HCT116 (cell line): Measurements from ENCODE around the gene RPS15A. TPM values are rescaled to one million over a fixed set of nuclear protein-coding genes. Genes with fewer than 3 reads are reported as not detected.

Experiments used
- ATAC-seq: fragments of 200-7000 bp; cut with Tn5 transposase; 2 replicates; pipeline ENCODE4 v1.9.1; 2020; ENCODE audit warnings: mild to moderate bottlenecking, moderate library complexity
- BruUV-seq: library from RNA; stranded (reverse); fragments of 400-500 nt; replicated peaks from 2 replicates; lab custom pipeline; 2021; lab: Mats Ljungman, UMichigan
- CTCF ChIA-PET: fragments of 300-600 bp; sonication (Branson Sonifier 250); formaldehyde crosslinking; loops from one replicate; lab custom pipeline; 2021; ENCODE audit warnings: antibody characterized with exemption; lab: Charles Lee
- POLR2A ChIA-PET: fragments of 300-600, 350-600 bp; sonication (Branson Sonifier 250); formaldehyde crosslinking; loops from one replicate; lab custom pipeline; 2021; ENCODE audit warnings: antibody characterized with exemption; lab: Charles Lee
- RAD21 ChIA-PET, 2 experiments: fragments of 300-600 bp; sonication (Branson Sonifier 250); formaldehyde crosslinking; loops; one replicate each; lab custom pipeline; 2023; ENCODE audit warnings: low total read pairs in 2 of 2; ENCODE audit not compliant: uncharacterized antibody in 2 of 2, unreplicated experiment in 2 of 2, low non-redundant PET in 1 of 2; lab: Charles Lee
- DNase-seq: peaks from one replicate; pipeline ENCODE4 v3.0.0-alpha.2; 2010; ENCODE audit warnings: low read depth, low spot score
- H2AFZ ChIP-seq: fragments of 200-600 bp; shearing (Covaris generic), sonication (generic); 2 replicates; pipeline ENCODE4 v1.6.1; 2017; ENCODE audit warnings: low read depth, mixed run types, mixed read lengths, antibody characterized with exemption, low read length; ENCODE audit not compliant: poor library complexity, severe bottlenecking
- H3K27ac ChIP-seq: 2 replicates; pipeline ENCODE4 v1.5.1; 2012; ENCODE audit warnings: low read depth, low read length
- H3K27me3 ChIP-seq: fragments of 200-600 bp; sonication (generic); 2 replicates; pipeline ENCODE4 v1.6.1; 2016; ENCODE audit warnings: mixed run types, low read length, mixed read lengths; ENCODE audit not compliant: insufficient read depth
- H3K36me3 ChIP-seq, 2 experiments: fragments of 200-500 bp in 1 of 2; fragments of 200-600 bp in 1 of 2; sonication (Bioruptor generic) in 1 of 2; sonication (generic) in 1 of 2; 2 replicates each; pipeline versions ENCODE4 v1.5.1 to v1.6.1; 2014 to 2016; ENCODE audit warnings: low read length in 2 of 2, inconsistent platforms in 1 of 2, mixed read lengths in 1 of 2, mixed run types in 1 of 2; ENCODE audit not compliant: insufficient read depth in 2 of 2, control insufficient read depth in 1 of 2
- H3K4me1 ChIP-seq, 2 experiments: fragments of 200-600 bp in 1 of 2; sonication (generic) in 1 of 2; 2 replicates each; pipeline versions ENCODE4 v1.5.1 to v1.6.1; 2012 to 2017; ENCODE audit warnings: low read length in 2 of 2, inconsistent platforms in 1 of 2, mild to moderate bottlenecking in 1 of 2, mixed read lengths in 1 of 2, mixed run types in 1 of 2, moderate library complexity in 1 of 2; ENCODE audit not compliant: insufficient read depth in 2 of 2, control insufficient read depth in 1 of 2
- H3K4me2 ChIP-seq: fragments of 200-600 bp; sonication (generic); 2 replicates; pipeline ENCODE4 v1.6.1; 2017; ENCODE audit warnings: mixed run types, low read length, mixed read lengths
- H3K4me3 ChIP-seq, 2 experiments: fragments of 200-600 bp in 1 of 2; sonication (generic) in 1 of 2; replicated peaks in 1 of 2; 2 replicates each; pipeline ENCODE4 v1.5.1; 2011 to 2016; ENCODE audit warnings: low read length in 2 of 2, control low read depth in 1 of 2, low read depth in 1 of 2, mild to moderate bottlenecking in 1 of 2, mixed read lengths in 1 of 2, mixed run types in 1 of 2
- H3K79me2 ChIP-seq: fragments of 200-600 bp; sonication (generic); 2 replicates; pipeline ENCODE4 v1.6.1; 2017; ENCODE audit warnings: mild to moderate bottlenecking, mixed run types, low read length, moderate library complexity, mixed read lengths; ENCODE audit not compliant: insufficient read depth
- H3K9ac ChIP-seq: fragments of 200-600 bp; sonication (generic); 2 replicates; pipeline ENCODE4 v1.6.1; 2016; ENCODE audit warnings: low read length, mixed read lengths
- H3K9me2 ChIP-seq: fragments of 200-600 bp; sonication (generic), shearing (Covaris generic); 2 replicates; pipeline ENCODE4 v1.6.1; 2017; ENCODE audit warnings: mixed run types, mild to moderate bottlenecking, moderate library complexity; ENCODE audit not compliant: insufficient read depth
- H3K9me3 ChIP-seq, 2 experiments: fragments of 200-500 bp in 1 of 2; fragments of 200-600 bp in 1 of 2; sonication (Bioruptor generic) in 1 of 2; sonication (generic) in 1 of 2; 2 replicates each; pipeline ENCODE4 v1.6.1; 2014 to 2017; ENCODE audit warnings: low read length in 2 of 2, mixed read lengths in 2 of 2, inconsistent platforms in 1 of 2, low read depth in 1 of 2, mild to moderate bottlenecking in 1 of 2, mixed run types in 1 of 2, moderate library complexity in 1 of 2; ENCODE audit not compliant: control insufficient read depth in 1 of 2, insufficient read depth in 1 of 2
- H4K20me1 ChIP-seq: fragments of 200-600 bp; sonication (generic), shearing (Covaris generic); 2 replicates; pipeline ENCODE4 v1.6.1; 2017; ENCODE audit warnings: mixed run types, mild to moderate bottlenecking, moderate library complexity; ENCODE audit not compliant: insufficient read depth
- ATF3 ChIP-seq: IDR thresholded peaks from 2 replicates; pipeline ENCODE4 v1.6.1; 2012
- CBX3 ChIP-seq: IDR thresholded peaks from 2 replicates; pipeline ENCODE4 v1.6.1; 2012; ENCODE audit warnings: low read depth
- CTCF ChIP-seq, 3 experiments: fragments of 200-600 bp in 1 of 3; sonication (generic) in 1 of 3; IDR thresholded peaks in 2 of 3; conservative IDR thresholded peaks in 1 of 3; 2 replicates each; pipeline ENCODE4 v1.5.1; 2012 to 2017; ENCODE audit warnings: low read depth in 2 of 3, low read length in 2 of 3, antibody characterized with exemption in 1 of 3, borderline replicate concordance in 1 of 3, control low read depth in 1 of 3, mild to moderate bottlenecking in 1 of 3, mixed read lengths in 1 of 3, mixed run types in 1 of 3, moderate library complexity in 1 of 3; ENCODE audit not compliant: insufficient read depth in 1 of 3
- EGR1 ChIP-seq: IDR thresholded peaks from 2 replicates; pipeline ENCODE4 v1.6.1; 2012; ENCODE audit warnings: low read depth
- EZH2 ChIP-seq: fragments of 200-600 bp; sonication (generic); IDR thresholded peaks from 2 replicates; pipeline ENCODE4 v1.6.1; 2017; ENCODE audit warnings: antibody characterized with exemption, mixed run types
- FOSL1 ChIP-seq: IDR thresholded peaks from 2 replicates; pipeline ENCODE4 v1.6.1; 2012; ENCODE audit warnings: low read depth
- JUND ChIP-seq: IDR thresholded peaks from 2 replicates; pipeline ENCODE4 v1.6.1; 2012
- POLR2AphosphoS5 ChIP-seq: IDR thresholded peaks from 2 replicates; pipeline ENCODE4 v1.6.1; 2011; ENCODE audit warnings: mild to moderate bottlenecking, low read depth, low read length, moderate library complexity
- RAD21 ChIP-seq: IDR thresholded peaks from 2 replicates; pipeline ENCODE4 v1.6.1; 2012; ENCODE audit warnings: low read depth, mild to moderate bottlenecking
- REST ChIP-seq: IDR thresholded peaks from 2 replicates; pipeline ENCODE4 v1.6.1; 2012; ENCODE audit warnings: low read depth
- SIN3A ChIP-seq: IDR thresholded peaks from 2 replicates; pipeline ENCODE4 v1.6.1; 2012; ENCODE audit warnings: low read depth
- SRF ChIP-seq: IDR thresholded peaks from 2 replicates; pipeline ENCODE4 v1.6.1; 2012; ENCODE audit warnings: low read depth
- YY1 ChIP-seq: IDR thresholded peaks from 2 replicates; pipeline ENCODE4 v1.6.1; 2011; ENCODE audit warnings: low read length, low read depth, moderate library complexity, mild to moderate bottlenecking; ENCODE audit not compliant: insufficient replicate concordance; ENCODE audit errors: extremely low read depth
- ZBTB33 ChIP-seq: IDR thresholded peaks from 2 replicates; pipeline ENCODE4 v1.6.1; 2011; ENCODE audit warnings: mild to moderate bottlenecking, low read length, moderate library complexity; ENCODE audit not compliant: insufficient replicate concordance; ENCODE audit errors: extremely low read depth
- ZFX ChIP-seq: fragments of 450-650 bp; IDR thresholded peaks from 2 replicates; pipeline ENCODE4 v1.6.1; 2017
- intact Hi-C: fragments of 100-400 bp; cut with micrococcal nuclease; formaldehyde crosslinking; loops from 2 replicates; pipeline ENCODE4 v1.10.0; 2022
- total RNA-seq: library from RNA; stranded (reverse); gene quantifications from one replicate; pipeline ENCODE4 v1.2.1, GENCODE V29; 2021; ENCODE audit not compliant: unreplicated experiment

Gene RPS15A
- total RNA-seq, 1 experiment from 2014 or later = 1,686 TPM

- TF ChIP-seq SIN3A (no peak), EGR1 (no peak), CBX3 (no peak), EZH2 (no peak), RAD21 (no peak)
- TF ChIP-seq, all 23 proteins: peak for 0
These were observed 1.2 kb downstream of the RPS15A start (continued) for GRCh38 chr16:18788828-18789514.

GRCh38 chr16:18784917-18785623 lies 5.1 kb downstream of the RPS15A start:
- no peak overlapping the region for H2AFZ ChIP-seq
- H3K36me3 ChIP-seq = peaks cover 54 to 70% of the 10 kb centered on the region in 2 experiments
- TF ChIP-seq JUND (no peak), POLR2AphosphoS5 (no peak), ZFX (no peak), EZH2 (no peak), YY1 (no peak), RAD21 (no peak), CTCF (IDR thresholded peaks at IDR 0.05 in 2 of 3, conservative IDR thresholded peaks at IDR 0.05 in 1 of 3; ENCODE audit: borderline replicate concordance in 1 of 3, insufficient read depth in 1 of 3, low read depth in 2 of 3, low read length in 2 of 3) (no peak), ZBTB33 (no peak), SRF (no peak), REST (no peak), ATF3 (no peak), FOSL1 (no peak), EGR1 (no peak)
- H3K27ac ChIP-seq = no peak overlapping the region
- intact Hi-C loops = no loop called here
- no peak overlapping the region for H3K4me3 ChIP-seq
- peaks cover 61% of the 10 kb centered on the region; the same call in 1 of the 2 replicates for H4K20me1 ChIP-seq
- ATAC-seq (no peak), DNase-seq (no peak)
- H3K4me1 ChIP-seq = peaks cover 3 to 21% of the 10 kb centered on the region in 2 experiments
- no peaks in the 10 kb centered on the region for H3K9me2 ChIP-seq
- CTCF ChIA-PET = no interaction called here
- BruUV-seq = no TSS peak
- RAD21 ChIA-PET = no interaction called here
- H3K27me3 ChIP-seq = no peaks in the 10 kb centered on the region
- no peaks in the 10 kb centered on the region for H3K9me3 ChIP-seq
- H3K4me2 ChIP-seq = no peak overlapping the region
- peaks cover 78% of the 10 kb centered on the region for H3K79me2 ChIP-seq
- POLR2A ChIA-PET = interaction anchor here (9.7 kb wide), 1 partner anchor 17 kb away, joined by 190 read pairs; the partner anchor contains the start of gene ARL6IP1
- no peak overlapping the region for H3K9ac ChIP-seq
